NCI-H82 treated with DMSO at 0.1 percent for 48 hours (cell line): ENCODE results near the gene MTHFD1L.
A peak's percentile ranks its signal among the peaks of the same experiment; 100 is the strongest.
"Not testable (repeated sequence)": the region's sequence is repeated elsewhere in the genome, so short reads cannot be mapped to it uniquely, and the experiment has no call there.

ENCODE experiments used
- DNase-seq: peaks from one replicate; lab custom pipeline; 2025; ENCODE audit not compliant: unreplicated experiment; lab: John Stamatoyannopoulos, UW

MTHFD1L gene

GRCh38 chr6:151012321-151013294, 147.1 kb downstream of the MTHFD1L start:
- no peak for DNase-seq

GRCh38 chr6:151014404-151015100, 149.1 kb downstream of the MTHFD1L start:
- DNase-seq, result peak; percentile 46

GRCh38 chr6:151015101-151015700, 149.7 kb downstream of the MTHFD1L start:
- DNase-seq, result no peak

GRCh38 chr6:151016107-151016506, 150.6 kb downstream of the MTHFD1L start:
- DNase-seq, result no peak

- DNase-seq, result no peak
Observed at GRCh38 chr6:151018046-151018445, 152.5 kb downstream of the MTHFD1L start.

- no peak for DNase-seq
Observed at GRCh38 chr6:151018911-151019782, 153.6 kb downstream of the MTHFD1L start.

GRCh38 chr6:151021896-151022295, 156.4 kb downstream of the MTHFD1L start:
- no peak for DNase-seq

GRCh38 chr6:151022492-151022891, 157.0 kb downstream of the MTHFD1L start:
- no peak for DNase-seq

- no peak for DNase-seq
Observed at GRCh38 chr6:151023342-151023741, 157.8 kb downstream of the MTHFD1L start.

- DNase-seq, result no peak
Observed at GRCh38 chr6:151024597-151024996, 159.1 kb downstream of the MTHFD1L start.

- no peak for DNase-seq
Observed at GRCh38 chr6:151025076-151025475, 159.6 kb downstream of the MTHFD1L start.

- DNase-seq, result no peak
Observed at GRCh38 chr6:151026041-151026663, 160.7 kb downstream of the MTHFD1L start.

GRCh38 chr6:151027295-151027747, 161.8 kb downstream of the MTHFD1L start:
- no peak for DNase-seq

GRCh38 chr6:151027936-151028838, 162.7 kb downstream of the MTHFD1L start:
- no peak for DNase-seq

GRCh38 chr6:151029970-151030369, 164.5 kb downstream of the MTHFD1L start:
- DNase-seq, result no peak

- DNase-seq, result no peak
Observed at GRCh38 chr6:151032034-151032433, 166.5 kb downstream of the MTHFD1L start.

GRCh38 chr6:151034825-151035781, 169.6 kb downstream of the MTHFD1L start:
- no peak for DNase-seq

GRCh38 chr6:151036211-151036721, 170.8 kb downstream of the MTHFD1L start:
- DNase-seq, result not testable (repeated sequence)
